Skeletal muscle satellite cell (primary cell): ENCODE results near the gene RELB. TPM values are rescaled to one million over a fixed set of nuclear protein-coding genes. Genes with fewer than 3 reads are reported as not detected.

Experiments
- H3K27me3 ChIP-seq: 2 replicates; pipeline ENCODE4 v1.7.0; 2013; ENCODE audit warnings: low read length; ENCODE audit not compliant: control insufficient read depth, insufficient read depth
- H3K36me3 ChIP-seq: 2 replicates; pipeline ENCODE4 v1.7.0; 2013; ENCODE audit warnings: mild to moderate bottlenecking, control low read depth, low read length; ENCODE audit not compliant: insufficient read depth
- H3K4me1 ChIP-seq: 2 replicates; pipeline ENCODE4 v1.7.0; 2013; ENCODE audit warnings: low read length; ENCODE audit not compliant: control insufficient read depth, insufficient read depth
- H3K4me2 ChIP-seq: 2 replicates; pipeline ENCODE4 v1.7.0; 2013; ENCODE audit warnings: mild to moderate bottlenecking, low read length
- H3K4me3 ChIP-seq: 2 replicates; pipeline ENCODE4 v1.7.0; 2013; ENCODE audit warnings: low read length
- H3K9ac ChIP-seq: 2 replicates; pipeline ENCODE4 v1.7.0; 2013; ENCODE audit warnings: mild to moderate bottlenecking, low read depth, low read length, moderate library complexity
- H3K9me3 ChIP-seq: replicated peaks from 2 replicates; pipeline ENCODE4 v1.7.0; 2013; ENCODE audit warnings: mild to moderate bottlenecking, control low read depth, low read length
- total RNA-seq: library from RNA; depleted of rRNA; stranded (reverse); fragments of >200 nt; gene quantifications from 2 replicates; pipeline ENCODE4 v1.2.3, GENCODE V29; 2012; rRNA removed

The RELB gene, protein sequence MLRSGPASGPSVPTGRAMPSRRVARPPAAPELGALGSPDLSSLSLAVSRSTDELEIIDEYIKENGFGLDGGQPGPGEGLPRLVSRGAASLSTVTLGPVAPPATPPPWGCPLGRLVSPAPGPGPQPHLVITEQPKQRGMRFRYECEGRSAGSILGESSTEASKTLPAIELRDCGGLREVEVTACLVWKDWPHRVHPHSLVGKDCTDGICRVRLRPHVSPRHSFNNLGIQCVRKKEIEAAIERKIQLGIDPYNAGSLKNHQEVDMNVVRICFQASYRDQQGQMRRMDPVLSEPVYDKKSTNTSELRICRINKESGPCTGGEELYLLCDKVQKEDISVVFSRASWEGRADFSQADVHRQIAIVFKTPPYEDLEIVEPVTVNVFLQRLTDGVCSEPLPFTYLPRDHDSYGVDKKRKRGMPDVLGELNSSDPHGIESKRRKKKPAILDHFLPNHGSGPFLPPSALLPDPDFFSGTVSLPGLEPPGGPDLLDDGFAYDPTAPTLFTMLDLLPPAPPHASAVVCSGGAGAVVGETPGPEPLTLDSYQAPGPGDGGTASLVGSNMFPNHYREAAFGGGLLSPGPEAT
- 10.9 and 12.2 TPM in 2 replicates for total RNA-seq

DNA sequence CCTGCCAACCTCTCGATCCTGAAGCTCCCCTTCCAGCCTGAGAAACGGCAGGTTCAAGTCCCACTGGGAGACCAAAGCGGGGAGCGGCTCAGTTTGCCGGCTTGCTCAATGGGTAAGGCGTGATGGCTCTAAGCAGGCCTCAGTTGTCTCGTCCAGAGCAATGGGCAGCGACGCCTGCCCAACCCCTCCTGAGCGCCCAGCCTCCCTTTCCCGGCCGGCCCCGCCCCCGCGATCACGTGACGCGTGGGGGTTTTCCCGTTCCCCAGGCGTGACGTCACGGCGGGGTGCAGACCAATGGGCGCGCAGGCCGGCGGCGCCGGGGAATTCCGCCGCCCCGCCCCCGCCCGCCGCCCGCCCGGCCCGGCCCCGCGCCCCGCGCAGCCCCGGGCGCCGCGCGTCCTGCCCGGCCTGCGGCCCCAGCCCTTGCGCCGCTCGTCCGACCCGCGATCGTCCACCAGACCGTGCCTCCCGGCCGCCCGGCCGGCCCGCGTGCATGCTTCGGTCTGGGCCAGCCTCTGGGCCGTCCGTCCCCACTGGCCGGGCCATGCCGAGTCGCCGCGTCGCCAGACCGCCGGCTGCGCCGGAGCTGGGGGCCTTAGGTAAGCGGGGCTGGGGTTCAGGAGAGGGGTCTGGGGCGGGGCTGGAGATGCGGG is at the start of gene RELB:
RELB (plus strand) TSS at position 378 of the 653 bp plus-strand sequence; CDS start at position 494, 116 bp downstream.
- Histone ChIP-seq H3K4me3 (peak within 1 kb of the TSS; percentile 89), H3K27me3 (peaks cover 2% of the 10 kb centered on the region), H3K4me2 (peak within 1 kb of the TSS; percentile 90), H3K36me3 (no peaks in the 10 kb centered on the region), H3K9ac (peak within 1 kb of the TSS; percentile 97), H3K4me1 (peaks cover 4% of the 10 kb centered on the region), H3K9me3 (no peaks in the 10 kb centered on the region)

DNA sequence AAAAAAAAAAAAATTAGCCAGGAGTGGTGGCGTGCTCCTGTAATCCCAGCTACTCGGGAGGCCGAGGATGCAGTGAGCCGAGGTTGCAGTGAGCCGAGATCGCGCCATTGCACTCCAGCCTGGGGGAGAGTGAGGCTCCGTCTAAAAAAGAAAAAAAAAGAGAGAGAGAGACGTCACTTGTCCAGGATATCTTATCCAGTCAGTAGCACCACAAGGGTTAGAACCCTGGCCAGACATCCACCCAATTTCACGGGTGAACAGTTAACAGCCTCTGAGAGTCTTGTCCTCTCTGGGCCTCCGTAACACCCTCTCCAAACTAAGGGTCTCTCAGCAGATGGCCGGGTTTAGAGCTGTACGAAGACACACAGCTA is 47.0 kb upstream of the RELB start:
- Histone ChIP-seq H3K27me3 (no peaks in the 10 kb centered on the region), H3K9me3 (no peaks in the 10 kb centered on the region), H3K9ac (peak overlapping the region; percentile 88), H3K4me3 (peak overlapping the region; percentile 75), H3K4me1 (peaks cover 24% of the 10 kb centered on the region), H3K4me2 (peak overlapping the region; percentile 92), H3K36me3 (no peaks in the 10 kb centered on the region)

DNA sequence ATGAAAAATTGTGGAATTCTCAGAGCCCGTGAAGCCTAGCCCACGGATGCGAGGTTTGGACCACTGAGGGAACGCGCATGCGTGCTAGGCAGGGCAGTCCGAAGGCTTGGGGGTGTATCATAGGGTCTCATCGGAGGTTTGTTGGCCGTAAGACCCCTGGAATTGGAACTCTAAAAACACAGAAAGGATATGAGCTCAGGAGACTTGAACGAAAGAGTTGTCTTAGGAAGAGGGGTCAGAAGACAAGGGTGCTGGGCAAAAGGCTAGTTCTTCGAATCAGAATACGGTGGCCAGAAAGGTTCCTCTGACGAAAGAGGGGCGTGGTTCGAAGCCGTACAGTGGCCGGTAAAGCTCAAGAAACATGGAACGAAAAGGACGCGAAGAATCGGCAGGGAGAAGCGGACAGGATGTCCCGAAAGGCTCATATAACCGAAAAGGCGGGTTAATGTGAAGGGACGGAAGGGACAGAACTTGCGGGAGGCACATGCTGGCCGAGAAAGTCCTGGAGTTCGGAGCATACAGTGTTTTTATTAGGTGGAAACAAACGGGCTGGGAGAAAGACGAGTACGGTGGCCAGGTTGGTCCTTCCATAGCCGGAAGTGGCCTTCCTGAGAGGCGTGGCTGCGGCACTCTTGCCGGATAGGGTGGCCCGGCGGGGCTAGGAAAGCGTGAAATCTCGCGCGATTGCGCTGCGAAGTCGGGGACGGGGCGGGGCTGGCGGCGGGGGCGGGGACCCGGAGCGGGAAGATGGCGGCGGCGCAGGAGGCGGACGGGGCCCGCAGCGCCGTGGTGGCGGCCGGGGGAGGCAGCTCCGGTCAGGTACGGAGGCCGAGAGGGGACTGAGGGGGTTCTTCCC is 46.4 kb upstream of the RELB start, which contains the start of gene CLPTM1:
CLPTM1 (plus strand) TSS at position 732 of the 856 bp plus-strand sequence; CDS start at position 748, 16 bp downstream.
- Histone ChIP-seq H3K9ac (peak within 1 kb of the TSS; percentile 88), H3K4me1 (peaks cover 24% of the 10 kb centered on the region), H3K4me3 (peak within 1 kb of the TSS; percentile 98), H3K36me3 (no peaks in the 10 kb centered on the region), H3K27me3 (no peaks in the 10 kb centered on the region), H3K4me2 (peak within 1 kb of the TSS; percentile 92), H3K9me3 (no peaks in the 10 kb centered on the region)

DNA sequence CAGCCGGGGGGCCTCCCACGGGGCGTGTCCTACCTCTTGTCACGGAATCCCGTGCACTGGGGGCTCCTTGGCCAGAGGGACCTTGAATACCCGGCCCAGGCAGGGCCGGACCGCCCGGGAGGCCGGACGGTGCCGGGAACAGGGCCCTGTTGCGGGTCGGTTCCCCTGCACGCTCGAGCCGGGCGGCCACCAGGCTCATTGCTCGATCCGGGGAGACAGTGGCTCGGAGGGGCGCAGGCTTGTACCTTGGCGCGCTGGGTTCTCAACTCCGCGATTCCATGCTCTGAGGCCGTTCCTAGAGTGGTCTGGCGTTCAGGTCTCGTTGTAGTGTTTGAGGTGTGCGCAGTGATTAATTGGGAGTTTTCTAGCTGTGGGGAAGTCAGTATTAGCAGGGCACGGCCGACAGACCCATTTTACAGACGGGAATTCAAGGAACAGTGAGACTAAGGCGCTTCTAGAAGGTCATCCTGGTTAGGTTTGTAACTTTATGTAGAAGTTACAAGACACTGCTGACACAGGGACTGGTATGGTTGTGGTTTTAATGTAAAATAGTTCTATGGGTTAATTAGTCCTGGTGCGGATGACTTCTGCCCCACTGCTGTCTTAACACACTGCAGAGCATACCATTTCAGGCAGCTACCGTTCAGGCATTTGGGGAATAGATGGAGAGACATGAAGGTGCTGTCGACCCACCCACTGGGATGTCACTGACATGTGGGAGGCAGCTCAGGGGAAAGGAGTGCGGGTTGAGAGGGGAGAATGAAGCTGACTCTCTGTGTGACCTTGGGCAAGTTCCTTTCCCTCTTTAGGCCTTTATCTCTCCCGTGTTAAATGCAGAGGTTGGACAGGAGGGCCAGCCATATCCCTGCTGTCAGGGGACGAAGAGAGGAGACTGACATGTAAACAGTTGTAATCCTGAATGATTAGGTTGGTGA is 45.5 kb upstream of the RELB start:
- Histone ChIP-seq H3K36me3 (peaks cover 6% of the 10 kb centered on the region), H3K9me3 (no peaks in the 10 kb centered on the region), H3K9ac (peak overlapping the region; percentile 88), H3K27me3 (no peaks in the 10 kb centered on the region), H3K4me2 (peak overlapping the region; percentile 85), H3K4me1 (peaks cover 24% of the 10 kb centered on the region), H3K4me3 (peak overlapping the region; percentile 98)

DNA sequence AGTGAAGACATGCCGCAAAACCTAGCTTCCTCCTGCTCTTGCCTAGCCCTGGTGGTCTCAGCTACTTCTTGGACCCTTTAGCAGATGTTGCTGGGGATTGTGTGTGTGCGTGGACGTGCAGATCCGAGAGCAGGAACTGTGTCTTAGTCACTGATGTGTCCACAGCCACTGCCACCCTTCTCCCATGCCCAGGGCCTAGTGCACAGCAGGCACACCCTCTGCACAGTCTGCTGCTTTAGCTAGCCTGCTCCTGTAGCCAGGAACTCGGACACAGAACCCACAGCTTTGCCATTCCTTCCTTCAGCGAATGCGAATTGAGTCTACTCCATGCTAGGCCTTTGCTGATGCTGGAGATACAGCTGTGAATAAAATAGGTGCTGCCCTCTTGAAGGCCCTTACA is 43.7 kb upstream of the RELB start:
- H3K9ac ChIP-seq: peak overlapping the region; percentile 7

DNA sequence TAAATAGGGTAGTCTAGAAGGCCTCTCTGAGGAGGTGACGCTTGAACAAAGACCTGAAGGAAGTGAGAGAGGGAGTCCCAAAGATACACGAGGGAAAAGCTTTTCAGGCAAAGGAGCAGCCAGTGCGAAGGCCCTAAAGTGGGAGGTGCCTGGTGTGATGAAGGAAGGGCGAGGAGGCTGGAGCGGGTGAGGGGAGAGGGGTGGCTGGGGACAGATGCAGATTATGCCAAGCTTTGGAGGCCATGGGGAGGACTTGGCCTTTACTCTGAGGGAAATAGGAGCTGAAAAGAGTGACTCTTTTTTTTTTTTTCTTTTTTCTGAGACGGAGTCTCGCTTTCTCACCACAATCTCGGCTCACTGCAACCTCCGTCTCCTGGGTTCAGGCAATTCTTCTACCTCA is 43.2 kb upstream of the RELB start:
- Histone ChIP-seq H3K9ac (peak overlapping the region; percentile 7), H3K27me3 (no peaks in the 10 kb centered on the region), H3K4me2 (no peak overlapping the region), H3K4me3 (no peak overlapping the region), H3K4me1 (peaks cover 18% of the 10 kb centered on the region), H3K36me3 (peaks cover 21% of the 10 kb centered on the region), H3K9me3 (no peaks in the 10 kb centered on the region)

More for the DNA sequence above, 43.7 kb upstream of the RELB start:
- Histone ChIP-seq H3K9me3 (no peaks in the 10 kb centered on the region), H3K4me1 (peaks cover 18% of the 10 kb centered on the region), H3K36me3 (peaks cover 20% of the 10 kb centered on the region), H3K4me3 (no peak overlapping the region), H3K4me2 (peak overlapping the region; percentile 85), H3K27me3 (no peaks in the 10 kb centered on the region)

DNA sequence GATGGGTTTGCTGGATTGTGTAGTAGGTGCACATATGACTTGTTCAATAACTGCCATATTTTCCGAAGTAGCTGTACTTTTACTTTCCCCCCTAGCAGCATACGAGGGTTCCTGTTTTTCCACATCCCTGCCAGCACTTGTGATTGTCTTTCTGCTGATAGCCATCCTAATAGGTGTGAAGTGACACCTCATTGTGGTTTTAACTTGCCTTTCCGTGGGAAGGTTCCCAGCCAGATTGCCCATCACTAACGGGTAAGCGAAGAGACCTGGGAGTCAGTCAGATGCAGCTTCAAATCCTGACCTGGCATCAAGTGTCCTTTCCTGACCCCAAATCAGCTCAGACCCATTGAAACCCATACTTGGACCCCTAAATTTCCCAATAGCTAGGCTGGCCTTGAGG is 41.6 kb upstream of the RELB start:
- Histone ChIP-seq H3K4me1 (peaks cover 18% of the 10 kb centered on the region), H3K4me2 (no peak overlapping the region), H3K27me3 (no peaks in the 10 kb centered on the region), H3K36me3 (peaks cover 24% of the 10 kb centered on the region), H3K9ac (no peak overlapping the region), H3K9me3 (no peaks in the 10 kb centered on the region), H3K4me3 (no peak overlapping the region)

DNA sequence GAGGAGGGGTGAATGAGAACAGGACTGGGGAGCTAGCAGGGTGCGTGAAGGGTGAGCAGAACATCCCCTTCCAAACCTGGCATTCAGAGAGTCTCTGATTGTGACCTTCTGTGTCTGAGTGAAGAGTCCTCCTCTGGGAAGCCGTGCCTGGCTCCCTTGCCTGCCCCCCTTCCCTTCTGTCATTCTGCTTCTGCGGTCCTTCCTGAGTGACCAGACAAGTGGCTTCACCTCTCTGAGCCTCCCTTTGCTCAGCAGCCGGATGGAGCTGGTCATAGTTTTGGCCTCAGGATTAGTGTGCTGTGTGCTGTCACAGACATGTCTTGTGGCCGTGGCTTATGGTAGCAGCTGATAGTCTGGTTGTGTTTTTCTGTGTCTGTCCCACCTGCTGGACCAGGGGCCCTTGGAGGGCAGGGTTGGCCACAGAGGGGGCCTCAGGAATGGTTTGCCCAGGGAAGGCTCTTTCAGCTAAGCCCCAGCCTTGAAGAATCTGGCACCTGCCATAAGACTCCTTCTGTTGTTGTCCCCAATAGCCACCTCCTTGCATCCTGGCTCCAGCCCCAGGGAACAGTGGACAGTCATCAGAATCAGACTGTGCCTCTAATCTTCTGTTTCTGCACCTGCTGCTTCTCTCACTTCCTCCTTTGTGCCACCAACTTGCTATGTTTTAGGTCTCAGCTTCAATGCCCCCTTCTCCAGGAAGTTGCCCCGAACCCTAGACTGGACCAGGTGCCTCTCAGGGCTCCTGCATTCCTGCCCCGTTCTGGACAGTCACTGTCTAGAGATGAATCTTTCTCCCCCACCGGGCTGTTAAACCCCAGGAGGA is 40.1 kb upstream of the RELB start:
- H3K36me3 ChIP-seq: peaks cover 28% of the 10 kb centered on the region

DNA sequence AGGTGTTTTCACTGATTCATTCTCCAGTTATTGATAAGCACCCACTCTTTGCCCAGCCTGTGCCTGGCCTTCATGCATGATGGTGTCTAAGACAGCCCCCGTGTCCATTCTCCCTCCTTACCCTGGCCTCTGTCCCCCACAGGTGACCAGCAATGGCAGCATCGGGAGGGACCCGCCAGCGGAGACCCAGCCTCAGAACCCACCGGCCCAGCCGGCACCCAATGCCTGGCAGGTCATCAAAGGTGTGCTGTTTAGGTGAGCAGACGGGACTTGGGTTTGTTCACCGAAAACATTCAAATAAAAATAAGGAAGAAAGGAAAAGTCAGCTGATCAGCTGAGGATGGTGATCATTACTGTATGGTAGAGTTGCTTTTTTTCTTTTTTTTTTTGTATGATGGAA is 39.4 kb upstream of the RELB start:
- peaks cover 31% of the 10 kb centered on the region for H3K36me3 ChIP-seq
- no peaks in the 10 kb centered on the region for H3K27me3 ChIP-seq
- H3K9ac ChIP-seq: no peak overlapping the region
- peaks cover 6% of the 10 kb centered on the region for H3K4me1 ChIP-seq
- H3K4me3 ChIP-seq: no peak overlapping the region
- no peaks in the 10 kb centered on the region for H3K9me3 ChIP-seq
- no peak overlapping the region for H3K4me2 ChIP-seq

More for the DNA sequence above, 40.1 kb upstream of the RELB start:
- no peak overlapping the region for H3K4me2 ChIP-seq
- no peaks in the 10 kb centered on the region for H3K9me3 ChIP-seq
- H3K27me3 ChIP-seq: no peaks in the 10 kb centered on the region
- H3K9ac ChIP-seq: no peak overlapping the region
- H3K4me3 ChIP-seq: no peak overlapping the region
- peaks cover 13% of the 10 kb centered on the region for H3K4me1 ChIP-seq

DNA sequence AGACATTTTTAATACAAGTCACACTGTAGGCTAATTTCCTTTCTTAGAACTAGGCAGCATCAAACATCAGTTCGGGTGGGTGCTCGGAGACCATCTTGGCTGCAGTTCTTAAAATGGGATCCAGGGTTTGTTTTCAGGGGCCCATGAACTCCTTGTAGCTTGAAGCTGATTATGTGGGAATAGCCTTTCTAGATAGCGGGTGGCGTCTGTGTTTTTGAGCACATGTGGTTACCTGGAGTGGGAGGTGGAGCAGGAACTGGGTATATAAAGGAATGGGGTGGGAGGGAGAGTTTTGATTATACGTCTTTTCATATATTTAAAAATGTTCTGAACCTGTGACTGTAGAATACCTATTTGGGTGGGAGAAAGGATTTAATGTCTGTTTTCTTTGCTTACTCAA is 33.1 kb upstream of the RELB start:
- Histone ChIP-seq H3K4me3 (no peak overlapping the region), H3K4me1 (no peaks in the 10 kb centered on the region), H3K36me3 (peaks cover 28% of the 10 kb centered on the region), H3K9me3 (no peaks in the 10 kb centered on the region), H3K27me3 (no peaks in the 10 kb centered on the region), H3K9ac (no peak overlapping the region), H3K4me2 (no peak overlapping the region)
